Measurements from ENCODE around the gene NPAS4. TPM values are rescaled to one million over a fixed set of nuclear protein-coding genes. Genes with fewer than 3 reads are reported as not detected.
"Not testable (repeated sequence)": the region's sequence is repeated elsewhere in the genome, so short reads cannot be mapped to it uniquely, and the experiment has no call there.

NPAS4 gene
- polyA plus RNA-seq, 1 of the 3 experiments (the other 2 are of a cell fraction), result 0.03 TPM

DNA sequence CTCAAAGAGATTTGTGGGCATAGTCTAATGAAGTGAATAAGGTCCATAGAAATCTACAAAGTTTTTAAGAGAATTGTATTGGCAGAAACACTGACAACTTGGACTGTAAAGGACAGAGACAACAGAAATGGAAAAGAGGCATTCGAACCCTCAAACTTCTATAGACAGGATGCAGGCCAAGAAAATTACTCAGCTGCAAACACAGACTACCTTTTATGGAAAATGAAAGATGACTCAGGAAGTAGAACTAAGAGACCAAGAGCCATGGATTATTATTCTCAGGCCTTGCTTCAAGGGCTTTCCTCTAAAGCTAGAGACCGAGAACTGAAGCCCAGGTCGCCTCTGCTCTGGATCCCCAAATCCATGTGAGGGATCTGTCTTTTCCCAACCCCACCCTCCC is 42.1 kb downstream of the NPAS4 start:
- no peak overlapping the region for H3K27ac ChIP-seq (ENCODE audit: low read depth in 2 of 2, low read length in 1 of 2)
- no peaks in the 10 kb centered on the region for H3F3A ChIP-seq (replicated peaks; ENCODE audit: insufficient read depth)
- TF ChIP-seq EP300 (IDR thresholded peaks at IDR 0.05; ENCODE audit: borderline replicate concordance in 1 of 2, low read depth in 1 of 2, low read length in 1 of 2) (no peak), MXI1 (IDR thresholded peaks at IDR 0.05; ENCODE audit: low read depth, low read length) (no peak), TCF12 (IDR thresholded peaks at IDR 0.05) (no peak), GABPA (IDR thresholded peaks at IDR 0.05; ENCODE audit: low read depth) (no peak), MEF2A (IDR thresholded peaks at IDR 0.05; ENCODE audit: borderline replicate concordance, low read depth) (no peak), POLR2AphosphoS5 (IDR thresholded peaks at IDR 0.05; ENCODE audit: low read depth, low read length) (no peak), JUND (IDR thresholded peaks at IDR 0.05) (no peak), GATA2 (CRISPR knock-in tag; IDR thresholded peaks at IDR 0.05) (no peak), RXRA (IDR thresholded peaks at IDR 0.05; ENCODE audit: borderline replicate concordance, low read depth) (no peak), CHD2 (IDR thresholded peaks at IDR 0.05; ENCODE audit: low read length, partially characterized antibody) (no peak), IRF3 (IDR thresholded peaks at IDR 0.05; ENCODE audit: low read depth, low read length) (no peak), TAF1 (IDR thresholded peaks at IDR 0.05; ENCODE audit: borderline replicate concordance, low read depth, low read length) (no peak), NRF1 (IDR thresholded peaks at IDR 0.05; ENCODE audit: low read depth, low read length) (no peak), SMC3 (IDR thresholded peaks at IDR 0.05; ENCODE audit: low read depth, low read length) (no peak), RCOR1 (IDR thresholded peaks at IDR 0.05; ENCODE audit: low read length) (no peak), ELF1 (IDR thresholded peaks at IDR 0.05) (no peak), EZH2phosphoT487 (IDR thresholded peaks at IDR 0.05; ENCODE audit: borderline replicate concordance, low read depth) (no peak), NFIC (IDR thresholded peaks at IDR 0.05; ENCODE audit: borderline replicate concordance) (no peak), TEAD4 (IDR thresholded peaks at IDR 0.05; ENCODE audit: borderline replicate concordance, insufficient read depth) (no peak), FOXJ3 (CRISPR knock-in tag; IDR thresholded peaks at IDR 0.05) (no peak)
- no peaks in the 10 kb centered on the region for H3K9me3 ChIP-seq
- H2AFZ ChIP-seq (ENCODE audit: low read depth), result no peak overlapping the region
- no peak for DNase-seq
- no peak overlapping the region for H3K9ac ChIP-seq
- H3K27me3 ChIP-seq (ENCODE audit: insufficient read depth), result no peaks in the 10 kb centered on the region
- ChIA-PET POLR2A (no interaction called here), CTCF (interaction anchor here (1.3 kb wide), 1 partner anchor 24 kb away, joined by 5 read pairs; the partner anchor contains the start of gene MRPL11)
- H3K36me3 ChIP-seq (replicated peaks in 1 of 2; ENCODE audit: control insufficient read depth in 1 of 2, insufficient read depth in 2 of 2, low read length in 1 of 2), result no peaks in the 10 kb centered on the region
- 52% methylated on average over 2 of the region's 3 CpGs for WGBS (ENCODE audit: low lambda C conversion rate)
- H4K20me1 ChIP-seq (ENCODE audit: insufficient read depth), result no peaks in the 10 kb centered on the region
- no peak overlapping the region for H3K4me3 ChIP-seq (ENCODE audit: low read depth in 2 of 2, low read length in 1 of 2)
- H3K4me1 ChIP-seq (ENCODE audit: control insufficient read depth in 1 of 2, insufficient read depth in 2 of 2, low read depth in 1 of 2, low read length in 1 of 2), result peaks cover 4 to 15% of the 10 kb centered on the region in 2 experiments; a peak in 3 of 4 replicates
- no peaks in the 10 kb centered on the region for H3K9me2 ChIP-seq
- H3K4me2 ChIP-seq, result no peak overlapping the region
- H3K79me2 ChIP-seq (ENCODE audit: insufficient read depth), result peaks cover 7% of the 10 kb centered on the region; the same call in 1 of the 2 replicates

DNA sequence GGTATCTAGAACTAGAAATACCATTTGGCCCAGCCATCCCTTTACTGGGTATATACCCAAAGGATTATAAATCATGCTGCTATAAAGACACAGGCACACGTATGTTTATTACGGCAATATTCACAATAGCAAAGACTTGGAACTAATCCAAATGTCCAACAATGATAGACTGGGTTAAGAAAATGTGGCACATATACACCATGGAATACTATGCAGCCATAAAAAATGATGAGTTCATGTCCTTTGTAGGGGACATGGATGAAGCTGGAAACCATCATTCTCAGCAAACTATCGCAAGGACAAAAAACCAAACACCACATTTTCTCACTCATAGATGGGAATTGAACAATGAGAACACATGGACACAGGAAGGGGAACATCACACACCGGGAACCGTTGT is 43.3 kb downstream of the NPAS4 start:
- H3K27me3 ChIP-seq (ENCODE audit: insufficient read depth); H3K36me3 ChIP-seq (replicated peaks in 1 of 2; ENCODE audit: control insufficient read depth in 1 of 2, insufficient read depth in 2 of 2, low read length in 1 of 2); POLR2A ChIA-PET; H3K79me2 ChIP-seq (ENCODE audit: insufficient read depth); DNase-seq; H3K27ac ChIP-seq (ENCODE audit: low read depth in 2 of 2, low read length in 1 of 2); H3F3A ChIP-seq (replicated peaks; ENCODE audit: insufficient read depth); H3K9ac ChIP-seq; H3K4me3 ChIP-seq (ENCODE audit: low read depth in 2 of 2, low read length in 1 of 2); H3K4me2 ChIP-seq; H3K9me3 ChIP-seq; H2AFZ ChIP-seq (ENCODE audit: low read depth); H4K20me1 ChIP-seq (ENCODE audit: insufficient read depth); H3K9me2 ChIP-seq: not testable (repeated sequence)
- CTCF ChIA-PET, result interaction anchor here (0.9 kb wide), 1 partner anchor 14 kb away, joined by 3 read pairs; no protein-coding TSS in a partner anchor
- H3K4me1 ChIP-seq (ENCODE audit: control insufficient read depth in 1 of 2, insufficient read depth in 2 of 2, low read depth in 1 of 2, low read length in 1 of 2), result peaks cover 5 to 18% of the 10 kb centered on the region in 2 experiments; a peak in 3 of 4 replicates
- 91% methylated on average over 5 of the region's 5 CpGs for WGBS (ENCODE audit: low lambda C conversion rate)

Data from SK-N-SH (cell line).